Frontal cortex (tissue), 4 donors: ENCODE data around the gene MON2. TPM values are rescaled to one million over a fixed set of nuclear protein-coding genes. Genes with fewer than 3 reads are reported as not detected.
A peak's percentile ranks its signal among the peaks of the same experiment; 100 is the strongest.
"Not testable (repeated sequence)": the region's sequence is repeated elsewhere in the genome, so short reads cannot be mapped to it uniquely, and the experiment has no call there.

Experiments used
- DNase-seq, 2 donors: peaks; one replicate each; pipeline ENCODE4 v3.0.0; 2012; ENCODE audit warnings: low spot score in 2 of 2
- FAIRE-seq: peaks from 2 replicates; lab custom pipeline; 2012; peaks lifted over from hg19 to GRCh38; lab: Jason Lieb, UNC
- total RNA-seq: library from RNA; depleted of rRNA; stranded (reverse); fragments of >200 nt; gene quantifications from one replicate; pipeline ENCODE4 v1.2.3, GENCODE V29; 2014
- donor health status: control.
- donor health status: control.
- donor health status: control.

MON2 gene
- total RNA-seq, 1 donor from 2014 or later, result 49.7 TPM

GRCh38 chr12:62471734-62472133 is 5.1 kb downstream of the MON2 start:
- no peak for FAIRE-seq
- no peak for DNase-seq

DNA sequence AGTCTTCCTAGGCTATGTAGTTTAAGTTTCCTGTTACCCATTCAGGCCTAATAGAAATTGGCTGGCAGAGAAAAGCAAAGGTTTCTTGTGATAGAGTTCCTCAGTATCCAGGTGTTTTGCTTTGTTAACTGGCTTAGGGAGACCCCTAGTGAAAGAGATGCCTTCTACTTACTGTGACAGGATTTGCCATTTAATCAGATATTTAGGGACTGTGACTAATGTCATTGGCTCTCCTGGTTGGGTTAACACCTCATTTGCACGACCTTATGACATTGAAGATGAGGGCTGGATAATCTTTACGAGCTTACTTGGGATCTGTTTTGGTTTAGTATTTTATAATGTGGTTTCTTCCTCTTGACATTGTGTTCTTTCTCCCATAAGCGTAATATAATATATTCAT is 5.8 kb downstream of the MON2 start:
- FAIRE-seq (no peak), DNase-seq (no peak)

GRCh38 chr12:62481843-62482540 is 15.4 kb downstream of the MON2 start:
- DNase-seq (no peak), FAIRE-seq (no peak)

- no peak for DNase-seq
- FAIRE-seq, result no peak
Measured at GRCh38 chr12:62482769-62483168, 16.1 kb downstream of the MON2 start.

- DNase-seq, result no peak
- no peak for FAIRE-seq
Measured at GRCh38 chr12:62484233-62484632, 17.6 kb downstream of the MON2 start.

DNA sequence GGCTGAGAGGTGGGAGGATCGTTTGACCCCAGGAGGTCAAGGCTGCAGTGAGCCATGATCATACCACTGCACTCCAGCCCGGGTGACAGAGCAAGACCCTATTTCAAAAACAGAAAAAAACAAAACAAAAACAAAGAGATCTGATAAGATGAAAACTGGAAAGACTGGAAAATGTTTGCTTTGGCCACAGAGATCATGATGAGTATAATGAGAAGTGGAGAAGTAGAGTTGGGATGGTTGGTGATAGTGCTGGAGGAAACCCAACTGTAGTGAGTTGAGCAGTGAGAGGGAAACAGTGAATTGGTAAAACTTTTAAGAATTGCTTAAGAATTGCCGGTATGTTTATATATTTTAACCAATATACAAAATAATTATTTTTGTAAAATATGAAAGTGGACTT is 39.2 kb downstream of the MON2 start:
- FAIRE-seq (no peak), DNase-seq (no peak)

DNA sequence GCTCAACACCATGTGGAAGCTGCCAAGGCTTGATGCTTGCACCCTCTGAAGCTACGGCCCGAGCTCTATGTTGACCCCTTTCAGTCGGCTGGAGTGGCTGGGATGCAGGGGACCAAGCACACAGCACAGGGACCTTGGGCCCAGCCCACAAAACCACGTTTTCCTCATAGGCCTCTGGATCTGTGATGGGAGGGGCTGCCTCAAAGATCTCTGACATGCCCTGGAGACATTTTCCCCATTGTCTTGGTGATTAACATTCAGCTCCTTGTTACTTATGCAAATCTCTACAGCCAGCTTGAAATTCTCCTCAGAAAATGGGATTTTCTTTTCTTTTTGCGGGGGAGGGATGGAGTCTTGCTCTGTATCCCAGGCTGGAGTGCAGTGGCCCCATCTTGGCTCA is 46.3 kb downstream of the MON2 start:
- no peak for FAIRE-seq
- no peak for DNase-seq

GRCh38 chr12:62514080-62514479 is 47.5 kb downstream of the MON2 start:
- not testable (repeated sequence) for FAIRE-seq, DNase-seq

- no peak for FAIRE-seq
- DNase-seq, result no peak
Measured at GRCh38 chr12:62516927-62517326, 50.3 kb downstream of the MON2 start.

DNA sequence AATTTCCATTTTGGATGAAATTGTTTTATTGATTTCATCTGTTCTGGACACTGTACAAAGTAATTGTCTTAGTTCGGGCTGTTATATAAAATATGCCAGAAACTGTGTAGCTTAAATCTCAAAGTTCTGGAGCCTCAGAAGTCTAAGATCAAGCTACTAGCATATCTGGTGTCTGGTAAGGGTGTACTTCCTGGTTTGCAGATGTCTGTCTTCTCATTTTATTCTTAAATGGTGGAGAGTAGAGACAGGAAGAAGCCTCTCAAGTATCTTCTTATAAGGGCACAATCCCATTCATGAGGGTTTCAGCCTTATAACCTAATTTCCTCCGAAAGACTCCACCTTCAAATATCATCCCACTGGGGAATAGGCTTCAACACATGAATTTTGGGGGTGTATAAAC is 51.3 kb downstream of the MON2 start:
- DNase-seq (no peak), FAIRE-seq (no peak)

DNA sequence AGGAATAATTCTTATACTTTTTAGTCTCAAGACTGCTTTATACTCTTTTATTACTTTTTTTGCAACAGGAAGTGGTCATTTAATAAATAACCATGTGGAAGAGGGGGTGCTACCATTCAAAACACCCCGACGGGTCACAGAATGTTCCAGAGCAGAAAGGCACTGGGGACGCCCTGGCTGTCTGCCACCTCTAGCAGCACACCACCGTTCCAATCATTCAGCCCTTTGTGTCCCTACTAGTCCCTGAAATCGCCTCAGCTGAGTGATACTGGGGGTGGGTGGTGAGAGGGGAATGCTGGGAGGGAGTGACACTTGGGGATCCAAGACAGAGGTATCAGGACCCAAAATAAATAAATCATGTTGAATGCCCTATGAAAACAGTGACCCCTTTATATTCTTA is 52.4 kb downstream of the MON2 start:
- FAIRE-seq (no peak), DNase-seq (peak in 1 of 2 donors; percentile 8)

DNA sequence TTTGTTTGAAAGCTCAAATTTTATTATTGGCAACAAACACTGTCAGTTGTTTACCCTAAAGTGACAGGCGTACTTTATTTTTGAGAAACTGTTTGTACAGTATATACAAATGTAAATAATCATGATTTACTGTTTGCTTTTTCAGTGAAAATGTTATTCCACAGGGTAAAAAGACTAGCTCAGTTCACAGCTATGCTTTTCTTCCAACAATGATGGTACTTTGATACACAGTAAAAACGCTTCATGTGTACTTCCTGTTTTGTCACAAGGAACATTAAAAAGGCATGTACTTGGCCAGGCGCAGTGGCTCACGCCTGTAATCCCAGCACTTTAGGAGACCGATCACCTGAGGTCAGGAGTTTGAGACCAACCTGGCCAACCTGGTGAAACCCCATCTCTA is 53.7 kb downstream of the MON2 start:
- no peak for DNase-seq
- FAIRE-seq, result no peak

- FAIRE-seq (no peak), DNase-seq (no peak)
Measured at GRCh38 chr12:62522984-62523383, 56.4 kb downstream of the MON2 start.

- FAIRE-seq (no peak), DNase-seq (no peak)
Measured at GRCh38 chr12:62523619-62524018, 57.0 kb downstream of the MON2 start.

DNA sequence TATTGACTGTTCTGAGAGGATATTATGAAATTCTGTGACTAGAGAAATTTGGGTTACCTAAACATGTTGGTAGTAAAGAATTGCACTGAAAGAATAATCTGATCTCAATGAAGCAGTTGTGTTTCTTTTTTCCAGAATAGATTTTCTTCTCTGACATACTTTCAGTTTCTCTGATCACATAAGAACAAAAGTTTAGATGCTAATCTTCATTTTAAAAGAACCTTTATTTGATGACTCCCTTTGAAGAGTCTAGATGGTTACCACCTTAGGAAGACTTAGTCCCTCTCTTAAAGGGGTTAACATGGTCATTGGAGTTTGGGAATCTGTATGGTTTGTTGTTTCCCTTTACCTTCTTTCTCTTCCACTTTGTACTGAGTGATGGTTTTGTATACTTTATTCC is 58.6 kb downstream of the MON2 start:
- no peak for FAIRE-seq

DNA sequence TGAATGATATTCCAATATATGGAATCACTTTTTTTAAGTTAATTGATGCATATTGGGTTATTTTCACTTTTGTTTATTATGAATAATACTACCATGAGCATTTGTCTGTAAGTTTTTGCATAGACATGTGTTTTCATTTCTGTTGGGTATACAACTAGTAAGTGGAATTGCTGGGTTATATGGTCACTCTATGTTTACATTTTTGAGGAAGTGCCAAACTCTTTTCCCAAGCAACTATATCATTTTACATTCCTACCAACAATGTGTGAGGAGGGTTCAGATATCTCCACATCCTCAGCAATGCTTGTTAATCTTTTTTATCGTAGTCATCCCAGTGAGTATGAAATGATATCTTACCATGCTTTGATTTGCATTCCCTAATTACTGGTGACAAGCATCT is 64.0 kb downstream of the MON2 start:
- no peak for FAIRE-seq
- no peak for DNase-seq

More for the DNA sequence above, 58.6 kb downstream of the MON2 start:
- DNase-seq, result no peak

DNA sequence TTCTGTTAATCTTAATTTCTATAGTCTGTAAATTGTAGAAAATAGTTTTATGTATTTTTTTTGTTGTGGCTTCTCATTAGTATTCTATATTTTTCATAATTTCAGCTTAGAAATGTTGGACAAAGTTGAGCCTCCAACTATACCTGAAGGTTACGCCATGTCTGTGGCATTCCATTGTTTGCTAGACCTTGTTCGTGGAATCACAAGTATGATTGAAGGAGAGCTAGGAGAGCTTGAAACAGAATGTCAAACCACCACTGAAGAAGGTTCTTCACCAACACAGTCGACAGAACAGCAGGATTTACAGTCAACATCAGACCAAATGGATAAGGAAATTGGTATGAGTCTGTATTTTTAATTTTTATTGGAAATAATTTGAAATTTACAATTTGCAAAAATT is 65.7 kb downstream of the MON2 start:
- FAIRE-seq, result no peak
- DNase-seq, result no peak

DNA sequence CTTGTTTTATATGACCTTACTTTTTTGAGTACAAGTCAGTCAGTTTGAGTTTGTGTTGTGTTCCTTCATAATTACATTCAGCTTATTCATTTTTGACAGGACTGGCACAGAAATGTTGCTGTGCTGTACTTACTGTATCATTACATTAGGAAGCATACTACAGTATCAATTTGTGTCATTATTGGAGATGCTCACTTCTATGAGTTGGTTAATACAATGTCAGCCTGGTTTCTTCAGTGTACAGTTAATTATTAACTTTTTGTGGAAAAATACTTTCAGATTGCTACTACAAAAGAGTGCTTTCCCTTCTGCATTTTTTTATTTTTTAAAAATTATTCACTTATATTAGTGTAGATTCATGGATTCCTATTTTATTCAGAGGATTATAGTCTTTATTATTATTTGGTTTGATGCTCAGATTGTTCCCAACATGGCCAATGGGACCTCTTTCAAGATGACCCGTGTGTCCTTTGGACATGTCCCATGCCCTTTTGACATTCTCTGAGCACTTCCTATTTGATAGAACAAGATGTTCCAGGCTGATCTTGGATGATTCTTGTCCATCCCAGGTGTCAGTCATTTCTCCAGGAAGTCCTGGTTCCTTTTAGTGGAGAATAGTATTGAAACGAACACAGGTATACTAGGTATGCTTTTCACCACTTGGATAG is 66.6 kb downstream of the MON2 start:
- FAIRE-seq (no peak), DNase-seq (no peak)

DNA sequence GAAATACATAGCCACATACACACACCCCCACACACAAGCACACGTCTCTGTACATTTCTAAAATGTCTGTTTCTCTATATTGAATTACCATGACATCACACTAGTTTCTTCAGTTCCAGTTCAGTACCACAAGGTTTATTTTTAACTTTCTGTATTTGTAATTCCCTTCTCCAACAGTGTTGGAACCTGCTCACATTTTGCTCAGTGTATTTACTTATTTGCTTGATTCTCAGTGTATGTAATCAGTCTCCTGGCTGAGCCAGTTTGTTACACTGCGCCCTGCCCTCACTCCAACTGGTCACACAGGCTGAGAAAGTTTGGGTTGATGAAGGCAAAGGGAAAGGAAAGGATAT is 67.1 kb downstream of the MON2 start:
- DNase-seq (no peak), FAIRE-seq (no peak)

DNA sequence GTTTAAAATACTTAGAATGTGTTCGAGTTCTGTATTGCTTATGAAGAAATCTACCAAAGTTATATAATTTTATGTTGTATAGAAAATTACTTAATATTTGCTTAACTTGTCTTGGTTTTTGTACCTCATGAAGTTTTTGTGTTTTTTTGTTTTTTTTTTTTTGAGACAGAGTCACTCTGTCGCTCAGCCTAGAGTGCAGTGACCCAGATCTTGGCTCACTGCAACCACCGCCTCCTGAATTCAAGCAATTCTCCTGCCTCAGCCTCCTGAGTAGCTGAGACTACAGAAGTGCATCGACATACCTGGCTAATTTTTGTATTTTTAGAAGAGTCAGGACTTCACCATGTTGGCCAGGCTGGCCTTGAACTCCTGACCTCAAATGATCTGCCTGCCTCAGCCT is 69.9 kb downstream of the MON2 start:
- no peak for FAIRE-seq

DNA sequence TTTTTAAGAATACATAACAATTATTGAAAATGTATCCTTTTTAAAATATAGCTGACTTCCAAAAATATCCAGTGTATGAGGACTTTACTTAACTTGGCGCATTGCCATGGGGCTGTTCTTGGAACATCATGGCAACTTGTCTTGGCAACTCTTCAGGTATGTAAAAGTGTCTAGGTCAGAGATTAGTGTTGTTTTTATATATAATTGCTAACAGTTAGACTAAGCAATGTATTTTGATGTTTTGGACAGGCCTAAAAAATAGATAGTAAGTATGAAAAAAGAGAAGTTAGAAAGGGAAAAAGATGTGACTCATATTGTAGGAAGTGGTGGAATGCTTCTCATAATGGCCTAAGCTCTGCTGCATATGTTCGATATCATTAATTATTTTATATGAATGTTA is 70.9 kb downstream of the MON2 start:
- FAIRE-seq (peak; percentile 6), DNase-seq (no peak)

More for the DNA sequence above, 69.9 kb downstream of the MON2 start:
- DNase-seq, result no peak

GRCh38 chr12:62540354-62540753 is 73.7 kb downstream of the MON2 start:
- FAIRE-seq, result no peak
- no peak for DNase-seq
